Measurements from ENCODE around the gene PYGM.

The PYGM gene

DNA sequence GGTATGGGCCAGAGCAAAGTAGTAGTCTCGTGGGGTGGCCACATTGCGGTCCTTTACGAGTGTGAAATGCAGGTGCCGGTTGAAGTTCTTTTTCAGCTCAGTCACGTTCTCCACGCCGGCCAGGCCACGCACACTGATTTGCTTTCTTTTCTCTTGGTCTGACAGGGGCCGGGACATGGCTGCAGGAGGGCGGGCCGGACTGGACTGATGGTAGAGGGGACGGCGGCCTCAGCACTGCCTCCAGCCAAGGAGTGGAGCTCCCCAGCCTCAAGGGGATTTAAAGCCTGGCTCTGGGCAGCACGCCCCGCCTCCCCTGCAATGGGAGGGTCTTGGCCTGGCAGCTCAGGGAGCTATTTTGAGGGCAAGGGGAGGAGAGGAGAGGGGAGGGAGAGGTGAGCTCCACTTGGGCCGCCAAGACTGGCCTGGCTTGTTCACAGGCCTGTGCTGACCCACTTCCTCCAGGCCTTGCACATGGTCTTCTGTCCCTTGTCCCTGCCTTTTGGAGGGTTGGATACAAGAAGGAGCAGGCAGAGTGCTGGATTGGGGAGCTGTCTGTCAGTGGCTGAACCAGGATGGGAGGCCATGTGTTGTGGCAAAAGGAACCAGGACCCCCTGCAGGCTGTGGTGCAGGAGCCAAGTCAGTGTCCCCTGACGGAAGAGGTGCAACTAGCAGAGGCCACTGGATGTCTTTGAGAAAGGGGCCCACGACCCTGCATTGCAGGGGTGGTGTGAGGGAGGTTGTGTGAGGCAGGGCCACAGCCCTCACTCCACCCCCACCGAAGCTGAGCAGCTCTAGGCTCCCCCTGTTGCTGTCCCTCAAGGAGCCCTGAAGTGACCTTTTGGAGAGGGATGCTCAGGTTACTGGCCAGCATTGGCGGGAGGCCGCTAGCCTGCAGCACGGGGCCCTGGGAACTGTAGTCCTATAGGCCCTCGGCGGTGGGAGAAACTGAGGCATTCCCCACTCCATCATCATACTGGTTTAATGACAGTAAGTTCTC, at the start of gene PYGM:
Gene PYGM, minus strand, starts transcription at position 253 of the 998 bp plus-strand sequence. Its CDS starts 76 bp downstream, at position 177.
- Histone ChIP-seq H3K9ac (ENCODE audit: insufficient read length) (no peak within 1 kb of the TSS), H3K9me3 (ENCODE audit: low read depth, low read length) (no peaks in the 10 kb centered on the region), H3K4me3 (no peak within 1 kb of the TSS), H3K36me3 (ENCODE audit: insufficient read depth, low read length) (peaks cover 25% of the 10 kb centered on the region), H3K27ac (peak within 1 kb of the TSS; percentile 34; the same call in 1 of the 2 replicates)
- TF ChIP-seq FOXP2 (optimal IDR thresholded peaks at IDR 0.05; ENCODE audit: control extremely low read depth, extremely low read length, insufficient read depth), result no peak
- no peak; the same call in 1 of the 2 replicates for TF ChIP-seq POLR2AphosphoS5 (IDR thresholded peaks at IDR 0.05; ENCODE audit: borderline replicate concordance, low read depth, low read length)
- TF ChIP-seq EZH2 (IDR thresholded peaks at IDR 0.05), result no peak
- DNase-seq (ENCODE audit: low read depth, low spot score), result no peak

DNA sequence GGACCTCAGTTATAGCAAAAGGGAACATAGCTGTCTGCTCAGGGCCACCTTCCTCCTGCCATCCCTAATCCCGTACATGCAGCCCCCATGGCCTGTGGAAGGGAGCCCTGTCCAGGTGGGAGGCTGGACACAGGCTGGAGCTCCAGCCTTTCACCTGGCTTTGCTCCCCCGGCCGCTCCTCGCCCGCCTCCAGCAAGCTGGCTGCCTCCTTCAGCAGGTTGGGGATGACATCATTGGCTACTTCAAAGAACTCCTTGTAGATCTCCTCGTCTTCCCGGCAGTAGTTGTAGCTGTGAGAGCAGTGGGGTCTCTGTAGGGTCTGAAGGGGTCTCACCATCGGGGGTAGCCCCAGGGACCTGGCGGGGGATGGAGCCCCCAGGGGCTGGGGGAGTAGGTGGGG, 45.7 kb upstream of the PYGM start:
- no peak overlapping the region for H3K27ac ChIP-seq
- H3K36me3 ChIP-seq (ENCODE audit: insufficient read depth, low read length), result peaks cover 9% of the 10 kb centered on the region; the same call in 1 of the 2 replicates
- H3K9ac ChIP-seq (ENCODE audit: insufficient read length), result no peak overlapping the region
- DNase-seq (ENCODE audit: low read depth, low spot score), result no peak
- TF ChIP-seq POLR2AphosphoS5 (IDR thresholded peaks at IDR 0.05; ENCODE audit: borderline replicate concordance, low read depth, low read length) (no peak), EZH2 (IDR thresholded peaks at IDR 0.05) (no peak), FOXP2 (optimal IDR thresholded peaks at IDR 0.05; ENCODE audit: control extremely low read depth, extremely low read length, insufficient read depth) (no peak)
- no peak overlapping the region for H3K4me3 ChIP-seq
- no peaks in the 10 kb centered on the region for H3K9me3 ChIP-seq (ENCODE audit: low read depth, low read length)

DNA sequence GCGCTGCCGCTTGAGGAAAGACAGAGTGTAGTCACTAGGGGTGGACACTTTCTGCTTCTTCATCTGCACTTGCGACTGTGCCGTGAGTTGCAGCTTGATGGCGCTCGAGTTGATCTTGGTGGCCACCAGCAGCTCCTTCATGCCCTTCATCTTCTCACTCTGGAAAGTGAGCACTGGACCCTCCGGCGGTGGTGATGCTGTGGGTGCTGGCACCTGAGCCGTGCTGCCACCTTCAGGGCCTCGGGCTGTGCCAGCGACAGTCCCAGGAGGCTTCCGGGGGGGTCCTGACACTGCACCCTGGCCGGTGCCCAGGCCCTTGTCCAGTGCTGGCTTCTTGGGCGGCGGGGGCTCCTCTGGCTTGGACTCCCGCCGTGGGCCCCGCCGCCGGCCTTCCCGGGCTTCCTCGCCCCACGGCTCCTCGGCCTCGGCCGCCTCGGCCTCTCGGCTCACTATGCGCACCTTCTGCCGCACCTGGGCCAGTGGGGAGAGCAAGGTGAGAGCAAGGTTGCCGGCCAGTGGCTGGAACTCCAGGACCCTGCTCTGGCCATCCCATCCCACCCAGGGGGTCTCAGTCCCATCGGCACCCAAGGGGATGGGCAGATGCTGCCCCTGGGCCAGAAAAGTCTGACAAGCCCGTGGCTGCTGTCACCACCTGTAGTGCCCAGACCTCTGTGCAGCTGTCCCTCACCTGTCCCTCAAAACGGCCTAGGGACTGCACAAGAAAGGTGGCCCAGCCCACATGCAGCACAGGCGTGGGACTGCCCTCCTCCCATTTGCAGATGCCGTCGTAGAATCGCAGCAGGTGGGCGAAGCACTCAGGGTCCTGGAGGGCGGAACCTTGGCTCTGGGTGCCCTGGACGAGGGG, 44.8 kb upstream of the PYGM start:
- DNase-seq (ENCODE audit: low read depth, low spot score), result no peak
- peaks cover 13% of the 10 kb centered on the region; the same call in 1 of the 2 replicates for H3K36me3 ChIP-seq (ENCODE audit: insufficient read depth, low read length)
- no peak overlapping the region for H3K9ac ChIP-seq (ENCODE audit: insufficient read length)
- H3K27ac ChIP-seq, result peak overlapping the region; percentile 88; the same call in 1 of the 2 replicates
- TF ChIP-seq FOXP2 (optimal IDR thresholded peaks at IDR 0.05; ENCODE audit: control extremely low read depth, extremely low read length, insufficient read depth) (no peak), POLR2AphosphoS5 (IDR thresholded peaks at IDR 0.05; ENCODE audit: borderline replicate concordance, low read depth, low read length) (no peak), EZH2 (IDR thresholded peaks at IDR 0.05) (no peak)
- no peaks in the 10 kb centered on the region for H3K9me3 ChIP-seq (ENCODE audit: low read depth, low read length)
- H3K4me3 ChIP-seq, result 0 out of 2 replicates have a peak overlapping the region, but pooled peaks have one; percentile 94

DNA sequence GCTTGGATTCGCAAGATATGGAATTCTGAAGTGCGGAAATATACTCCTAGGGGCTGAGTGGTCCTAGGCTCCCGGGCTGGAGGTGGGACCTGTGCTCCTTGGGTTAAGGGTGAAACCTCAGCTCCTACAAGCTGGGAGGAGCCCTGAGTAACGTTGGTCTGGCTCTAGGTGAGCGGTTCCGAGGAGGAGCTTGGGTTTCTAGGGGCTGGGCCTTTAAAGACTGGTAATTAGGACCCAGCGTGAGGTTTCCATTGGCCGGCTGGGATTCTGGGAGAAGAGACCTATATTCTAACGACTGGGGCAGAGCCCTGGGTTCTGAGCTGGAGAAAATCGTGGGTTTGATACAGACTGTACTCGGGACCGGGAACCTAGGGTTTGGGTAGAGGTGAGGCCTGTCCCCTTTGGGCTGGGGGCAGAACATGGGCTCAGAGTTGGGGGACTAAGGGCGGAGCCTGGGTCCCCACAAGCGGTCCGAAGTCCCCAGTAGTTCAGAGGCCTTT, 44.1 kb upstream of the PYGM start:
- TF ChIP-seq POLR2AphosphoS5 (IDR thresholded peaks at IDR 0.05; ENCODE audit: borderline replicate concordance, low read depth, low read length) (no peak), FOXP2 (optimal IDR thresholded peaks at IDR 0.05; ENCODE audit: control extremely low read depth, extremely low read length, insufficient read depth) (no peak), EZH2 (IDR thresholded peaks at IDR 0.05) (no peak)
- Histone ChIP-seq H3K4me3 (peak overlapping the region; percentile 94), H3K9ac (ENCODE audit: insufficient read length) (peak overlapping the region; percentile 0), H3K27ac (peak overlapping the region; percentile 88), H3K9me3 (ENCODE audit: low read depth, low read length) (no peaks in the 10 kb centered on the region), H3K36me3 (ENCODE audit: insufficient read depth, low read length) (peaks cover 13% of the 10 kb centered on the region; the same call in 1 of the 2 replicates)
- DNase-seq (ENCODE audit: low read depth, low spot score), result no peak

DNA sequence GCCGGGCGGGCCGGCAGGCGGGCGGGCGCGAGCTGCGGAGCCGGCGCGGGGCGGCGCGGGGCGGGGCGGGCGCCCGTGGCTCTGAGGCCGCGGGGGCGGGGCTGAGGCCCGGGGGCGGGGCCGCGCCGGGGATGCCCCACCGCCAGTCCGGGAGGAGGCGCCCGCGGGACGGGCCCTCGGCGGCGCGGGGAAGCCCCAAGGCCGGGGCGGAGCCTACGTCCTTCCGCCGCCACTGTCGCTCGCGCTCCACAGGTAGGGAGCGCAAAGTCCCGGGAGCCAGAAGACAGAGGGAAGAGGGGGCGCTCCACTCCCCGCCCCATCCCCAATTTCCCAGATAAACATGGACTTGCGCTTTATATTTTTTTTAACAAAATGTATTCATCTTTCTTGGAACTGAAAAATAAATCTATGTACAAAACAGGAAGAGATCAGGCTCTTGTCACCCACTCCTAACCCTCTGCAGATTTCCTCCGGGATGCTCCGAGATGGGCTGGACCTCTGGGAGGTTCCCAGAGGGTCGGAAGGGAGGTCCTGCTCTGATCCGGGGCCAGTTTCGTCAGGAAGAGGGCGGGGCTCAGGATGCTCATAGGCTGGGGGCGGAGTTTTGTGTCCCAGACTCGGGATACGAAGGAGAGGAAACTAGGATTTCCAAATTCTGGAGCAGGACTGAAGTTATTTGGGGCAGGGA, 43.5 kb upstream of the PYGM start, which contains the start of gene MAP4K2:
Gene MAP4K2, minus strand, starts transcription at position 57 of the 688 bp plus-strand sequence. CDS start 65 bp downstream, outside the sequence.
- H3K9ac ChIP-seq (ENCODE audit: insufficient read length), result peak within 1 kb of the TSS; percentile 81
- H3K9me3 ChIP-seq (ENCODE audit: low read depth, low read length), result no peaks in the 10 kb centered on the region
- H3K36me3 ChIP-seq (ENCODE audit: insufficient read depth, low read length), result peaks cover 13% of the 10 kb centered on the region; the same call in 1 of the 2 replicates
- H3K27ac ChIP-seq, result peak within 1 kb of the TSS; percentile 88
- no peak for TF ChIP-seq FOXP2 (optimal IDR thresholded peaks at IDR 0.05; ENCODE audit: control extremely low read depth, extremely low read length, insufficient read depth)
- peak; percentile 48; the same call in 1 of the 2 replicates for TF ChIP-seq POLR2AphosphoS5 (IDR thresholded peaks at IDR 0.05; ENCODE audit: borderline replicate concordance, low read depth, low read length)
- TF ChIP-seq EZH2 (IDR thresholded peaks at IDR 0.05), result no peak
- H3K4me3 ChIP-seq, result peak within 1 kb of the TSS; percentile 94
- no peak for DNase-seq (ENCODE audit: low read depth, low spot score)

DNA sequence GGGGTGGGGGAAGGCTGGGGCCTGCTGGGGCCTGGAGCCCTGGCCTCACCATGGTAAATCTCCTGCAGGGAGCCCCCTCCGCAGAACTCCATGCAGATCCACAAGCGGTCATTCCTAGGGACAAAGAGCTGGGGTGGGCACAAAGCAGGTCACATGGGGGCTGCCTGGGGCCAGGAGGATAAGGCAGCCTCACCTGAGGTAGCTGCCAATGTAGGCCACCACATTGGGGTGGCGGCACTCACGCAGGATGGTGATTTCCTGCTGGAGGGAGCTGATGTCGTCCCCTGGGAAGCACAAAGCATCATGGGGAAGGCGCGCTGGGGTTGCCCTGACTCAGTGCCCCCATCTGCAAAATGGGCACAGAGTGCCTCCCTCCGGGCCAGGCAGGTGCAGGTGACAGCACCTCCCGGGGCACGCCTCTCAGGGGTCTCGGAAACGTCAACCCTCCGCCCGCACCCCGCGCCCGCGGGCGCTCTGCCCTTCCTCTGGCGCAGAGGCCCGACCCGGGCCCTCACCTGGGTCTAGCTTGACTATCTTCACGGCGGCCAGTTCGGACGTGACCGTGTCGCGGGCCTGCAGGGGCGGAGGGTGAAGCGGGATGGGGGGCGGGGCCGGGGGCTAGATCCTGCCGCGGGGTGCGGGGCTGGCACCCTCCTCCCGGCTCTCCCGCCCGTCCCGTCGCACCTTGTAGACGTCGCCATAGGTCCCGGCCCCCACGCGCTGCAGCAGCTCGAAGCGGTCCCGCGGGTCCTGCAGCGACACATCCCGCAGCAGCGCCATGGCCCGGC, 42.8 kb upstream of the PYGM start:
- H3K9me3 ChIP-seq (ENCODE audit: low read depth, low read length), result no peaks in the 10 kb centered on the region
- H3K9ac ChIP-seq (ENCODE audit: insufficient read length), result peak overlapping the region; percentile 60
- peaks cover 10% of the 10 kb centered on the region; the same call in 1 of the 2 replicates for H3K36me3 ChIP-seq (ENCODE audit: insufficient read depth, low read length)
- H3K4me3 ChIP-seq, result peak overlapping the region; percentile 76
- no peak for DNase-seq (ENCODE audit: low read depth, low spot score)
- TF ChIP-seq POLR2AphosphoS5 (IDR thresholded peaks at IDR 0.05; ENCODE audit: borderline replicate concordance, low read depth, low read length) (no peak), FOXP2 (optimal IDR thresholded peaks at IDR 0.05; ENCODE audit: control extremely low read depth, extremely low read length, insufficient read depth) (no peak)
- peak overlapping the region; percentile 79 for H3K27ac ChIP-seq
